Loucy (cell line): ENCODE data around the gene PRR15.
A peak's percentile ranks its signal among the peaks of the same experiment; 100 is the strongest.

Source experiments
- H2AFZ ChIP-seq: fragments of 200-600 bp; sonication (generic); 2 replicates; pipeline ENCODE4 v1.6.0; 2016; ENCODE audit warnings: antibody characterized with exemption, mild to moderate bottlenecking, low read length, moderate library complexity
- H3F3A ChIP-seq: fragments of 200-600 bp; 2 replicates; pipeline ENCODE4 v1.6.0; 2016; ENCODE audit warnings: antibody characterized with exemption, low read depth, mild to moderate bottlenecking
- H3K27me3 ChIP-seq: fragments of 200-600 bp; sonication (generic); 2 replicates; pipeline ENCODE4 v1.6.1; 2014; ENCODE audit warnings: low read length, mild to moderate bottlenecking; ENCODE audit not compliant: insufficient read depth, poor library complexity, severe bottlenecking
- H3K36me3 ChIP-seq: fragments of 200-600 bp; sonication (generic); 2 replicates; pipeline ENCODE4 v1.6.1; 2016; ENCODE audit warnings: low read length; ENCODE audit not compliant: insufficient read depth
- H3K4me1 ChIP-seq: fragments of 200-600 bp; sonication (generic); 2 replicates; pipeline ENCODE4 v1.5.1; 2014; ENCODE audit warnings: low read length, mild to moderate bottlenecking; ENCODE audit not compliant: insufficient read depth, poor library complexity, severe bottlenecking
- H3K4me2 ChIP-seq: fragments of 200-600 bp; sonication (generic); 2 replicates; pipeline ENCODE4 v1.6.0; 2014; ENCODE audit warnings: antibody characterized with exemption, low read length, low read depth, mild to moderate bottlenecking; ENCODE audit not compliant: poor library complexity, severe bottlenecking
- H3K4me3 ChIP-seq: fragments of 200-600 bp; sonication (generic); 2 replicates; pipeline ENCODE4 v1.5.1; 2014; ENCODE audit warnings: low read length, mild to moderate bottlenecking, mixed read lengths; ENCODE audit not compliant: poor library complexity, severe bottlenecking
- H3K79me2 ChIP-seq: fragments of 200-600 bp; sonication (generic); 2 replicates; pipeline ENCODE4 v1.6.1; 2014; ENCODE audit warnings: low read length; ENCODE audit not compliant: insufficient read depth
- H3K9ac ChIP-seq: fragments of 200-600 bp; sonication (generic); 2 replicates; pipeline ENCODE4 v1.6.0; 2014; ENCODE audit warnings: mild to moderate bottlenecking, low read depth, low read length, moderate library complexity; ENCODE audit not compliant: poor library complexity, severe bottlenecking
- H3K9me2 ChIP-seq: fragments of 200-600 bp; sonication (generic); replicated peaks from 2 replicates; pipeline ENCODE4 v1.6.1; 2016; ENCODE audit warnings: low read depth, low read length, mixed read lengths
- H3K9me3 ChIP-seq: fragments of 200-600 bp; sonication (generic); 2 replicates; pipeline ENCODE4 v1.6.1; 2014; ENCODE audit warnings: mild to moderate bottlenecking, antibody characterized with exemption, low read length, low read depth; ENCODE audit not compliant: insufficient read depth
- H4K20me1 ChIP-seq: fragments of 200-600 bp; sonication (generic); 2 replicates; pipeline ENCODE4 v1.6.0; 2014; ENCODE audit warnings: antibody characterized with exemption, low read length, mild to moderate bottlenecking; ENCODE audit not compliant: insufficient read depth, poor library complexity, severe bottlenecking
- EZH2phosphoT487 ChIP-seq: fragments of 200-600 bp; IDR thresholded peaks from 2 replicates; pipeline ENCODE4 v1.6.1; 2018; ENCODE audit warnings: antibody characterized with exemption, mild to moderate bottlenecking, moderate library complexity, borderline replicate concordance
- TF ChIP-seq, protein P1 (sequence below): fragments of 200-600 bp; sonication (generic); conservative IDR thresholded peaks from 2 replicates; pipeline ENCODE4 v1.5.1; 2014; ENCODE audit warnings: mild to moderate bottlenecking, antibody characterized with exemption, low read length

Gene PRR15

DNA sequence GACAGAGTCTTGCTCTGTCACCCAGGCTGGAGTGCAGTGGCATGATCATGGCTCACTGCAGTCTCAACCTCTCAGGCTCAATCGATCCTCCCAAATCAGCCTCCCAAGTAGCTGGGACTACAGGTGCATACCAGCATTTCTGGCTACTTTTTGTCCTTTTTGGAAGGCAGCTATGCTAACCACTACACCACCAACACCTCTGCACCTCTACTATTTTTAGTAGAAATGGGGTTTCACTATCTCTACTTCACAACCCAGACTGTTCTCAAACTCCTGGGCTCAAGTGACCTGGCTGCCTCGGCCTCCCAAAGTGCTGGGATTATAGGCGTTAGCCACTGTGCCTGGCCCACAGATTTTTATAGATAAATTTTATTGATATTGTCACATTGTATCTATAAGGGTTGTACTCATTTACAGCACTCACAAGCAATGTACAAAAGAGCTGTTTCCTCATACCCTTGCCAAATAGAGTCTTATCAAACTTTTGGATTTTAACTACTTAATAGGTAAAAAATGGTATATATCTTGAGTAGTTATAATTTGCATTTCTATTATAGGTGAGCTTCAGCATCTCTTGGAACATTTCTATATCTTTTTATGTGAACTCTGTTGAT is 23.7 kb downstream of the PRR15 start:
- no peaks in the 10 kb centered on the region for H3K27me3 ChIP-seq
- H2AFZ ChIP-seq, result no peak overlapping the region
- H3K9me2 ChIP-seq, result no peaks in the 10 kb centered on the region
- H3K79me2 ChIP-seq, result no peaks in the 10 kb centered on the region
- no peaks in the 10 kb centered on the region for H3K36me3 ChIP-seq
- no peaks in the 10 kb centered on the region for H3K9me3 ChIP-seq
- no peak for TF ChIP-seq EZH2phosphoT487
- TF ChIP-seq, protein P1, sequence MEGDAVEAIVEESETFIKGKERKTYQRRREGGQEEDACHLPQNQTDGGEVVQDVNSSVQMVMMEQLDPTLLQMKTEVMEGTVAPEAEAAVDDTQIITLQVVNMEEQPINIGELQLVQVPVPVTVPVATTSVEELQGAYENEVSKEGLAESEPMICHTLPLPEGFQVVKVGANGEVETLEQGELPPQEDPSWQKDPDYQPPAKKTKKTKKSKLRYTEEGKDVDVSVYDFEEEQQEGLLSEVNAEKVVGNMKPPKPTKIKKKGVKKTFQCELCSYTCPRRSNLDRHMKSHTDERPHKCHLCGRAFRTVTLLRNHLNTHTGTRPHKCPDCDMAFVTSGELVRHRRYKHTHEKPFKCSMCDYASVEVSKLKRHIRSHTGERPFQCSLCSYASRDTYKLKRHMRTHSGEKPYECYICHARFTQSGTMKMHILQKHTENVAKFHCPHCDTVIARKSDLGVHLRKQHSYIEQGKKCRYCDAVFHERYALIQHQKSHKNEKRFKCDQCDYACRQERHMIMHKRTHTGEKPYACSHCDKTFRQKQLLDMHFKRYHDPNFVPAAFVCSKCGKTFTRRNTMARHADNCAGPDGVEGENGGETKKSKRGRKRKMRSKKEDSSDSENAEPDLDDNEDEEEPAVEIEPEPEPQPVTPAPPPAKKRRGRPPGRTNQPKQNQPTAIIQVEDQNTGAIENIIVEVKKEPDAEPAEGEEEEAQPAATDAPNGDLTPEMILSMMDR, result no peak
- H3F3A ChIP-seq, result no peaks in the 10 kb centered on the region
- H3K9ac ChIP-seq, result no peak overlapping the region
- H3K4me2 ChIP-seq, result no peak overlapping the region
- H3K4me1 ChIP-seq, result peaks cover 4% of the 10 kb centered on the region
- H4K20me1 ChIP-seq, result no peaks in the 10 kb centered on the region
- H3K4me3 ChIP-seq, result no peak overlapping the region

DNA sequence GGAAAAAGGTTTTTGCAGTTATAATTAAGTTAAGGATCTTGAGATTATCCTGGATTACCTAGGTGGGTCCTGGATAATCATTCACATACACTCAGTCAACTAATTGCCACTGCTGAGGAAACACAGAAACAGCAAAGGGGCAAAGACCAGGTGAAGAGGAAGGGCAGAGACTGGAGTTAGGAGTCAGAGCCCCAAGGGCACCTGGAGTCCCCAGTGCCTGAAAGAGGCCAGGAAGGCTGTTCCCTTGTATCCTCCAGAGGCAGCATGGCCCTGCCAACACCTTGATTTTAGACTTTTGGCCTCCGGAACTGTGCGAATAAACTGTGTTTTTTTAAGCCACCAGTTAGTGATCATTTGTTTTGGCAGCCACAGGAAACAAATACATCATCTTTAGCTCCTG is 24.6 kb downstream of the PRR15 start:
- H3K9ac ChIP-seq, result no peak overlapping the region
- H3F3A ChIP-seq, result no peaks in the 10 kb centered on the region
- no peak overlapping the region for H3K4me3 ChIP-seq
- peaks cover 4% of the 10 kb centered on the region for H3K4me1 ChIP-seq
- TF ChIP-seq, protein P1, result no peak
- no peak for TF ChIP-seq EZH2phosphoT487
- no peaks in the 10 kb centered on the region for H4K20me1 ChIP-seq
- H3K9me3 ChIP-seq, result no peaks in the 10 kb centered on the region
- no peak overlapping the region for H3K4me2 ChIP-seq
- no peaks in the 10 kb centered on the region for H3K9me2 ChIP-seq
- H2AFZ ChIP-seq, result peak overlapping the region; percentile 76
- H3K79me2 ChIP-seq, result no peaks in the 10 kb centered on the region
- no peaks in the 10 kb centered on the region for H3K27me3 ChIP-seq
- no peaks in the 10 kb centered on the region for H3K36me3 ChIP-seq

DNA sequence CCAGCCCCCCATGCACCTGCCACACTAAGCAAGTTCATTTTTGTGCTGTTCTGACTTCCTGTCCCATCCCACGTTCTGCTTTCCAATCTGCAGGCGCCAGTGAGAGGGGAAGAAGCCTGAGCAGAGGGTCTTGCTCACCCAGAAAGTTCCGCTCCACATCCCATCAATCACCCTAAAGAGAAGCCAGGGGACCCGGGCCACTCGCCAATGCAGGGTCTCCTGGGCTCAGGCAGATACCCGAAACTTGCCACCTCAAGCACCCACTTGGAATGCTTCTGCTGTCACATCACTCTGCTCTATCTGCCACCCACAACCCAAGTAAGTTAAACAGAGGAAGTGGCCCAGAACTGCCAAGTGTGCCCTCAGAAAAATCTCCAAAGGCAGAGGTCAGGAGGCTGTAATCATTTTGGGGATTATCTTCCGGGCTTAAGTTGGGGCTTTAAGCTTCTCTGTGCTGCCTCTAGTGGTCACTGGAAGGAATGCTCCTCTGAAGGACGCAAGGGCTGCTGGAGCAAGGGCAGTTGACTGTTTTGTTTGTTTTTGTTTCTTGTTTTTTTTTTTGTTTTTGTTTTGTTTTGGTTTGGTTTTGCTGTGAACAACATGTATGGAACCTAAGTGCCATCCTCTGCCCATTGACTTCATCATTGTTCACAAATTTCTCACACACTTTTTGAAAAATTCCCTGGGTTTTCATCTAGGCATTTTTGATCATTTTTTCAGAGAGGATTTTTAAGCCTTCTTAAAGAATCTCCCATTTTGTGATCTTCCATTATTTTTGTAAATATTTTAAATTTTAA is 25.5 kb downstream of the PRR15 start:
- Histone ChIP-seq H3K27me3 (no peaks in the 10 kb centered on the region), H2AFZ (peak overlapping the region; percentile 76), H3K4me3 (no peak overlapping the region), H3K9me2 (no peaks in the 10 kb centered on the region), H3K9me3 (no peaks in the 10 kb centered on the region), H4K20me1 (no peaks in the 10 kb centered on the region), H3K9ac (no peak overlapping the region), H3K36me3 (no peaks in the 10 kb centered on the region), H3K4me1 (peaks cover 4% of the 10 kb centered on the region), H3K4me2 (no peak overlapping the region), H3K79me2 (no peaks in the 10 kb centered on the region), H3F3A (no peaks in the 10 kb centered on the region)
- TF ChIP-seq, protein P1, result peak; percentile 97
- TF ChIP-seq EZH2phosphoT487, result no peak
